Epithelial cell of proximal tubule (primary cell): ENCODE results near the gene BMP2. TPM values are rescaled to one million over a fixed set of nuclear protein-coding genes. Genes with fewer than 3 reads are reported as not detected.

Source experiments
- DNase-seq: peaks from one replicate; pipeline ENCODE4 v3.0.0-alpha.2; 2011; ENCODE audit warnings: low read depth
- H3K4me3 ChIP-seq: 2 replicates; pipeline ENCODE4 v1.5.1; 2011; ENCODE audit warnings: low read depth, mild to moderate bottlenecking, low read length
- CTCF ChIP-seq: conservative IDR thresholded peaks from 2 replicates; pipeline ENCODE4 v1.5.1; 2012; ENCODE audit warnings: low read depth, mild to moderate bottlenecking, low read length
- total RNA-seq: library from RNA; depleted of rRNA; stranded (reverse); fragments of >200 nt; gene quantifications from 2 replicates; pipeline ENCODE4 v1.2.3, GENCODE V29; 2015

Gene BMP2
- total RNA-seq, 1 donor from 2014 or later, result 54.9 TPM

GRCh38 chr20:6732851-6733250 is 34.6 kb upstream of the BMP2 start:
- no peak overlapping the region for H3K4me3 ChIP-seq
- no peak for TF ChIP-seq CTCF
- DNase-seq, result no peak

- TF ChIP-seq CTCF, result no peak
- H3K4me3 ChIP-seq, result no peak overlapping the region
- no peak for DNase-seq
Measured at GRCh38 chr20:6733965-6734364, 33.5 kb upstream of the BMP2 start.

GRCh38 chr20:6735942-6736845 is 31.3 kb upstream of the BMP2 start:
- H3K4me3 ChIP-seq, result peak overlapping the region; percentile 15
- peak; percentile 47 for DNase-seq
- no peak for TF ChIP-seq CTCF

- no peak overlapping the region for H3K4me3 ChIP-seq
- no peak for TF ChIP-seq CTCF
- no peak for DNase-seq
Measured at GRCh38 chr20:6739406-6739805, 28.1 kb upstream of the BMP2 start.

GRCh38 chr20:6740096-6740495 is 27.4 kb upstream of the BMP2 start:
- peak; percentile 48 for DNase-seq
- no peak overlapping the region for H3K4me3 ChIP-seq
- no peak for TF ChIP-seq CTCF

GRCh38 chr20:6744180-6744579 is 23.3 kb upstream of the BMP2 start:
- no peak for TF ChIP-seq CTCF
- no peak overlapping the region for H3K4me3 ChIP-seq
- DNase-seq, result no peak

DNA sequence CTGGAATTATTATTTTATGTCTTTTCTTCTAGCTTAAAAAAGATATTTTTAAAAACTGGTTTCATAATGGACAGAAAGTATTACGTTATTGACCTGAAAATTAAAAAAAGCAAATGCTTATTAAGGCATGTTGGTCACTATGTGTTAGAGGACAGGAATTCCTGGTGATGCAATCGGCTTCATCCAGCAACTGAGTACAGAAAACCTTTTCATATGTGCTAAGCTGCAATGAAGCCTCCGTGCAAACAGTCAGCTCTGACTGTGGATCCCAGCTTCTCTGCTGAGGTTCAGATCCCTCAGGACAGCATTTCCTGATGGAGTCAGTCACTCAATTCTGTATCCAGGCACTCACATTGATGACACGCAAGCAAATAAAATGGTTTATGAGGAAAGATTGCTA is 22.7 kb upstream of the BMP2 start:
- no peak overlapping the region for H3K4me3 ChIP-seq
- DNase-seq, result no peak
- no peak for TF ChIP-seq CTCF
